OCI-LY1 (cell line): ENCODE measurements around the gene NUDC.

Experiments
- H2AFZ ChIP-seq: fragments of 200-600 bp; sonication (generic), shearing (Covaris generic); 2 replicates; pipeline ENCODE4 v1.6.0; 2014; ENCODE audit warnings: antibody characterized with exemption, mild to moderate bottlenecking, low read length
- H3F3A ChIP-seq: fragments of 200-600 bp; sonication (generic), shearing (Covaris generic); 2 replicates; pipeline ENCODE4 v1.6.0; 2014; ENCODE audit warnings: mild to moderate bottlenecking, antibody characterized with exemption, low read length, moderate library complexity; ENCODE audit not compliant: insufficient read depth
- H3K27ac ChIP-seq: fragments of 200-600 bp; sonication (generic); 2 replicates; pipeline ENCODE4 v1.5.1; 2014; ENCODE audit warnings: low read length, mixed run types, mild to moderate bottlenecking, low read depth; ENCODE audit not compliant: poor library complexity, severe bottlenecking
- H3K27me3 ChIP-seq: fragments of 200-600 bp; sonication (generic); 2 replicates; pipeline ENCODE4 v1.6.0; 2014; ENCODE audit warnings: antibody characterized with exemption, mild to moderate bottlenecking, low read length, moderate library complexity; ENCODE audit not compliant: insufficient read depth
- H3K36me3 ChIP-seq: fragments of 200-600 bp; sonication (generic); 2 replicates; pipeline ENCODE4 v1.6.1; 2014; ENCODE audit warnings: mild to moderate bottlenecking, antibody characterized with exemption, low read length, moderate library complexity, mixed read lengths; ENCODE audit not compliant: insufficient read depth
- H3K4me1 ChIP-seq: fragments of 200-600 bp; sonication (generic); 2 replicates; pipeline ENCODE4 v1.5.1; 2014; ENCODE audit warnings: mild to moderate bottlenecking, low read length, moderate library complexity; ENCODE audit not compliant: insufficient read depth, severe bottlenecking
- H3K4me2 ChIP-seq: fragments of 200-600 bp; sonication (generic), shearing (Covaris generic); 2 replicates; pipeline ENCODE4 v1.6.1; 2014; ENCODE audit warnings: low read length
- H3K4me3 ChIP-seq: fragments of 200-600 bp; sonication (generic); 2 replicates; pipeline ENCODE4 v1.5.1; 2014; ENCODE audit warnings: low read length, low read depth, mild to moderate bottlenecking, mixed read lengths; ENCODE audit not compliant: poor library complexity, severe bottlenecking
- H3K79me2 ChIP-seq: fragments of 200-600 bp; shearing (Covaris generic); 2 replicates; pipeline ENCODE4 v1.6.1; 2016; ENCODE audit warnings: mixed run types, low read length, mixed read lengths; ENCODE audit not compliant: insufficient read depth
- H3K9ac ChIP-seq: fragments of 200-600 bp; sonication (generic), shearing (Covaris generic); 2 replicates; pipeline ENCODE4 v1.6.1; 2014; ENCODE audit warnings: mild to moderate bottlenecking, low read length, mixed read lengths
- H3K9me2 ChIP-seq: fragments of 200-600 bp; sonication (generic), shearing (Covaris generic); 2 replicates; pipeline ENCODE4 v1.6.1; 2014; ENCODE audit warnings: low read depth, mild to moderate bottlenecking, low read length, mixed read lengths
- H3K9me3 ChIP-seq: fragments of 200-600 bp; shearing (Covaris generic); 2 replicates; pipeline ENCODE4 v1.6.1; 2014; ENCODE audit warnings: low read length, mixed read lengths
- H4K20me1 ChIP-seq: fragments of 200-600 bp; sonication (generic), shearing (Covaris generic); 2 replicates; pipeline ENCODE4 v1.6.0; 2016; ENCODE audit warnings: mild to moderate bottlenecking, low read length; ENCODE audit not compliant: insufficient read depth
- EZH2 ChIP-seq: fragments of 200-600 bp; sonication (generic), shearing (Covaris generic); IDR thresholded peaks from 2 replicates; pipeline ENCODE4 v1.8.0; 2017; ENCODE audit warnings: borderline replicate concordance, mixed run types, mild to moderate bottlenecking, antibody characterized with exemption, low read length, moderate library complexity, mixed read lengths
- TF ChIP-seq, protein P1 (sequence below): fragments of 200-600 bp; sonication (generic), shearing (Covaris generic); IDR thresholded peaks from 2 replicates; pipeline ENCODE4 v1.5.1; 2017; ENCODE audit warnings: mild to moderate bottlenecking, antibody characterized with exemption, low read length, moderate library complexity, mixed read lengths

NUDC gene

DNA sequence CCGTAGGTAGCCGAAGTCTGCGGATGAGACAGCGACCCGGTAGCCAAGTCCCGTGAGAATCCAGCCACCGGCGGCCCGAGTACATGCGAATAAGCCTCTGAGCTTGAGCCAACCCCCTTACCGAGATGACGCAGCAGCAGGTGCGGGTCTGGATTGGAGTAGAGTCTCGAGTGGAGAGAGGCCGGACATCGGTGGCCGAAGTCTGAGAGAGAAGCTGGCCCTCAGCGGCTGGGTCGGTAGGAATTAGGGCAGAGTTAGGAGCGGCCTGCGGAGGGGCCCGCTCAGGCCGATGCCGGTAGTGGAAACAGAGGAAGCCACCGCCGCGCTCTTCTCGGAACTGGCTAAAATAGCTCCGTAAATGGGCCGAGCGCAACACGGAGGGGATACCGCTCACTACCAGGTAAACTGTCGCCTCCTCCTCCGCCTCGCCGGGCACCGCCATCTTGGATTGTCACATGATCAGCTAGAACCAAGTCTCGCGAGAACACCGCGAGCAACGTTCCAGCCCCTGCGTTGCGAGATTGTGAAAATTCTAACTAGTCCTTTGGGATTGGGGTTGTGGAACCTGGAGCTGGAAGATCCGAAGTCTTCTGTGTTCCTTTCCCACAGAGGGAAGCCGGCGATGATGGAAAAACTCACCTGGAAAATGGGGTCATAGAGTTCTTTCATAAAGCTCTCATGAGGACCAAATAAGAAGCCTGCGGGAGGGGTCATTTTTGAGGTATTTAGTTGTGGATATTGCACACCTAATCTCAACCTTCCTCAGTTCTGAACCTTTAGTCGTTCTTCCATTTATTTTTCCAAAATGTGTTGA lies 21.3 kb upstream of the NUDC start, which contains the start of gene GPATCH3:
TSS of gene GPATCH3 (minus strand) at position 467 of the 814 bp plus-strand sequence. CDS start at position 442, 25 bp downstream.
- H3F3A ChIP-seq: no peaks in the 10 kb centered on the region
- H2AFZ ChIP-seq: peak within 1 kb of the TSS; percentile 99
- peak within 1 kb of the TSS; percentile 87 for H3K4me2 ChIP-seq
- H3K9ac ChIP-seq: peak within 1 kb of the TSS; percentile 82
- no peaks in the 10 kb centered on the region for H3K9me2 ChIP-seq
- H3K36me3 ChIP-seq: peaks cover 14% of the 10 kb centered on the region
- H3K27me3 ChIP-seq: no peaks in the 10 kb centered on the region
- H3K9me3 ChIP-seq: no peaks in the 10 kb centered on the region
- no peak for TF ChIP-seq EZH2
- TF ChIP-seq, protein P1, sequence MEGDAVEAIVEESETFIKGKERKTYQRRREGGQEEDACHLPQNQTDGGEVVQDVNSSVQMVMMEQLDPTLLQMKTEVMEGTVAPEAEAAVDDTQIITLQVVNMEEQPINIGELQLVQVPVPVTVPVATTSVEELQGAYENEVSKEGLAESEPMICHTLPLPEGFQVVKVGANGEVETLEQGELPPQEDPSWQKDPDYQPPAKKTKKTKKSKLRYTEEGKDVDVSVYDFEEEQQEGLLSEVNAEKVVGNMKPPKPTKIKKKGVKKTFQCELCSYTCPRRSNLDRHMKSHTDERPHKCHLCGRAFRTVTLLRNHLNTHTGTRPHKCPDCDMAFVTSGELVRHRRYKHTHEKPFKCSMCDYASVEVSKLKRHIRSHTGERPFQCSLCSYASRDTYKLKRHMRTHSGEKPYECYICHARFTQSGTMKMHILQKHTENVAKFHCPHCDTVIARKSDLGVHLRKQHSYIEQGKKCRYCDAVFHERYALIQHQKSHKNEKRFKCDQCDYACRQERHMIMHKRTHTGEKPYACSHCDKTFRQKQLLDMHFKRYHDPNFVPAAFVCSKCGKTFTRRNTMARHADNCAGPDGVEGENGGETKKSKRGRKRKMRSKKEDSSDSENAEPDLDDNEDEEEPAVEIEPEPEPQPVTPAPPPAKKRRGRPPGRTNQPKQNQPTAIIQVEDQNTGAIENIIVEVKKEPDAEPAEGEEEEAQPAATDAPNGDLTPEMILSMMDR: no peak
- H3K4me1 ChIP-seq: peaks cover 23% of the 10 kb centered on the region
- peak within 1 kb of the TSS; percentile 44 for H3K27ac ChIP-seq
- H4K20me1 ChIP-seq: no peaks in the 10 kb centered on the region
- H3K79me2 ChIP-seq: peaks cover 13% of the 10 kb centered on the region
- peak within 1 kb of the TSS; percentile 97 for H3K4me3 ChIP-seq

DNA sequence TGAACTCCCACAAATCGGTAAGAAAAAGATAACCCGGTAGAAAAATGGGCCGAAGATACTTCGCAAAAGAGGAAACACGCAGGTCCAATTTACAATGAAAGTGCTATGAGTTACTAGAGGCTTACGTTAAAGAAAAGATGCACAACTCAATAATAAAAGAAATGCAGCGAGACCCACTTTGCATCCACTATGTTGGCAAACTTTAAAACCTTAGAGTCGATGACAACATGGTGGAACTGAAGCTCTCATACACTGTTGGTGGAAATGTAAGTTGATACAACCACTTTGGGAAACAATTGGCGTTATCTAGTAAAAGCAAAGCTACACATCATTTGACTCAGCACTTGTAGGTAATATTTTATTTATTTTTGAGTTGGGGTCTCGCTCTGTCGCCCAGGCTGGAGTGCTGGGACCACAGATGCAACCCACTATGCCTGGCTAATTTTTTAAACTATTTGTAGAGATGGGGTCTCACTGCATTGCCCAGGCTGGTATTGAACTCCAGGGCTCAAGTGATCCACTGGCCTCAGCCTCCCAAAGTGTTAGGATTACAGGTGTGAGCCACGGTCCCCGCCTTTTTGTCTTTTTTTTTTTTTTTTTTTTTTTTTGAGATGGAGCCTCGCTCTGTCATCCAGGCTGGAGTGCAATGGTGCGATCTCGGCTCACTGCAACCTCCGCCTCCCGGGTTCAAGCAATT lies 20.6 kb upstream of the NUDC start:
- peak overlapping the region; percentile 97 for H3K4me3 ChIP-seq
- peaks cover 13% of the 10 kb centered on the region for H3K79me2 ChIP-seq
- peak overlapping the region; percentile 99 for H2AFZ ChIP-seq
- H3K4me2 ChIP-seq: peak overlapping the region; percentile 87
- H3K27me3 ChIP-seq: peaks cover 2% of the 10 kb centered on the region; the same call in 1 of the 2 replicates
- peaks cover 23% of the 10 kb centered on the region for H3K4me1 ChIP-seq
- TF ChIP-seq EZH2: no peak
- TF ChIP-seq, protein P1: no peak
- H3F3A ChIP-seq: no peaks in the 10 kb centered on the region
- peak overlapping the region; percentile 44 for H3K27ac ChIP-seq
- H3K9ac ChIP-seq: peak overlapping the region; percentile 82
- no peaks in the 10 kb centered on the region for H4K20me1 ChIP-seq
- peaks cover 9% of the 10 kb centered on the region for H3K36me3 ChIP-seq
- no peaks in the 10 kb centered on the region for H3K9me3 ChIP-seq
- no peaks in the 10 kb centered on the region for H3K9me2 ChIP-seq

DNA sequence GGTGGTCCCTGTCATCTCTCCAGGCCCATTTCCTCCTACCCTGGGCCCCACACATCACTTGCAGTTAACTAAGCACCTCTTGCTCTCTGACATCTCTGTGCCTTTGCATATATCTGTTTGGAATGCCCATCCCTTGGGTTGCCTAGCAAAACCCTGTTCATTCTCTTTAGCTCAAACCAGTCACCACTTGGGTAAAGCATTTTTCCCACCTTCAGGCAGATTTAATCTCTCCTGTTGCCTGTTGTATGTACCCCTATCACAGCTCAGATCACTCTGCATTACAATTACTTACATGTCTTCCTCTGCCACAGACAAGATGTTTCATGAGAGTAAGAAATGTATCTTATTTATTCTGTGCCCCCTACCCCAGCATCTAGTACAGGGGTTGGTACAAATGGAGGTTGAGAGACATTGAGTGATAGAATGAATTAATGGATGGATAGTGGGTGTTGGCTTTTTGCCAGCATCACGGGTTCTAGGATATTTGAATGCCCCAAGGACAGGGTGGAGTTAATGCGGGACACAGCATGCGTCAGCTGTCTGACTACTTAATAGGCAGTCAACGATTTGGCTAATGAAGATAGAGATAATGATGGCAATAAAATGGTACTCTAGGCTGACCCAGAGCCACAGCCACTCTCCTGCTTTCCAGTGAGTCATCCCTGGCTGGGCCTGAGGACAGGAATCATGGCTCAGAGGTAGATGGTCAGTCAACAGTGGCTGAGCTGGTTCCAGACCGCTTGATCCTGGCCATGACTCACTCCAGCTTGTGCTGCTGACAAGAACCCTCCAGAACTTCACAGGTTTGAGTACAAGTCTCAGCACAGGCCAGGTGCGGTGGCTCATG lies 14.2 kb upstream of the NUDC start:
- Histone ChIP-seq H3K27me3 (peaks cover 3% of the 10 kb centered on the region; the same call in 1 of the 2 replicates), H3F3A (no peaks in the 10 kb centered on the region), H3K4me2 (no peak overlapping the region), H3K36me3 (no peaks in the 10 kb centered on the region), H3K27ac (no peak overlapping the region), H3K9ac (no peak overlapping the region), H3K9me2 (no peaks in the 10 kb centered on the region), H4K20me1 (no peaks in the 10 kb centered on the region), H3K4me3 (no peak overlapping the region), H2AFZ (no peak overlapping the region), H3K4me1 (no peaks in the 10 kb centered on the region), H3K79me2 (no peaks in the 10 kb centered on the region), H3K9me3 (no peaks in the 10 kb centered on the region)
- TF ChIP-seq, protein P1: no peak
- TF ChIP-seq EZH2: no peak
